HepG2 (cell line): ENCODE data around the gene STH. TPM values are rescaled to one million over a fixed set of nuclear protein-coding genes. Genes with fewer than 3 reads are reported as not detected.

ENCODE experiments used
- JDP2 ChIP-seq: sonication (generic); formaldehyde crosslinking; IDR thresholded peaks from 2 replicates; pipeline ENCODE4 v1.8.1; 2022; ENCODE audit warnings: missing genetic modification reagents, borderline replicate concordance
- MAF1 ChIP-seq: sonication (generic); formaldehyde crosslinking; IDR thresholded peaks from 2 replicates; pipeline ENCODE4 v1.5.0; 2020; ENCODE audit warnings: missing genetic modification reagents, borderline replicate concordance
- NKX3-1 ChIP-seq: sonication (generic); formaldehyde crosslinking; IDR thresholded peaks from 2 replicates; pipeline ENCODE4 v1.5.0; 2020; ENCODE audit warnings: missing genetic modification reagents
- ZBTB3 ChIP-seq: sonication (generic); formaldehyde crosslinking; IDR thresholded peaks from 2 replicates; pipeline ENCODE4 v1.4.0; 2020; ENCODE audit warnings: low read depth, mild to moderate bottlenecking, moderate library complexity, missing genetic modification reagents, borderline replicate concordance
- ZFP62 ChIP-seq: sonication (generic); formaldehyde crosslinking; IDR thresholded peaks from 2 replicates; pipeline ENCODE4 v1.4.0; 2020; ENCODE audit warnings: missing genetic modification reagents
- ZNF607 ChIP-seq: sonication (generic); formaldehyde crosslinking; IDR thresholded peaks from 2 replicates; pipeline ENCODE4 v1.5.1; 2020; ENCODE audit warnings: missing genetic modification reagents, mild to moderate bottlenecking, borderline replicate concordance
- polyA plus RNA-seq, 8 experiments: library from polyadenylated mRNA; depleted of rRNA in 3 of 8; stranded (reverse) in 7 of 8; unstranded in 1 of 8; fragments of >200 nt; fragmentation: Illumina TruSeq in 4 of 8; extraction: Trizol in 4 of 8; gene quantifications; 2 replicates each; pipeline versions ENCODE4 v1.2.1 to v1.2.3, GENCODE V29; 2011 to 2016; ENCODE audit warnings: low read depth in 4 of 8, missing spikeins in 1 of 8, mixed read lengths in 1 of 8; ENCODE audit not compliant: insufficient read depth in 1 of 8
- total RNA-seq, 5 experiments: library from RNA; depleted of rRNA; stranded (reverse); fragments of >200 nt; fragmentation: Illumina TruSeq; extraction: Trizol; gene quantifications; 2 replicates each; pipeline ENCODE4 v1.2.3, GENCODE V29; 2016; ENCODE audit warnings: low read depth in 1 of 5
- TF ChIP-seq, protein P1 (sequence below): sonication (generic); formaldehyde crosslinking; IDR thresholded peaks from 2 replicates; pipeline ENCODE4 v1.4.0; 2020; ENCODE audit warnings: low read depth, missing genetic modification reagents
- TF ChIP-seq, protein P2 (sequence below): fragments of 450-650 bp; IDR thresholded peaks from 2 replicates; pipeline ENCODE4 v1.6.1; 2017; ENCODE audit warnings: mild to moderate bottlenecking
- TF ChIP-seq, protein P3 (sequence below): sonication (generic); formaldehyde crosslinking; IDR thresholded peaks from 2 replicates; pipeline ENCODE4 v1.4.0; 2020; ENCODE audit warnings: missing genetic modification reagents, low read depth, mild to moderate bottlenecking, borderline replicate concordance
- TF ChIP-seq, protein P4 (sequence below): sonication (generic); formaldehyde crosslinking; IDR thresholded peaks from 2 replicates; pipeline ENCODE4 v1.4.0; 2020; ENCODE audit warnings: missing genetic modification reagents, borderline replicate concordance
- TF ChIP-seq, protein P5 (sequence below): sonication (generic); formaldehyde crosslinking; IDR thresholded peaks from 2 replicates; pipeline ENCODE4 v1.4.0; 2020; ENCODE audit warnings: missing genetic modification reagents

STH gene
- total and polyA plus RNA-seq, 2 of the 13 experiments (the other 11 are each of a cell fraction or from before 2014, with no cell fraction given), result not detected

DNA sequence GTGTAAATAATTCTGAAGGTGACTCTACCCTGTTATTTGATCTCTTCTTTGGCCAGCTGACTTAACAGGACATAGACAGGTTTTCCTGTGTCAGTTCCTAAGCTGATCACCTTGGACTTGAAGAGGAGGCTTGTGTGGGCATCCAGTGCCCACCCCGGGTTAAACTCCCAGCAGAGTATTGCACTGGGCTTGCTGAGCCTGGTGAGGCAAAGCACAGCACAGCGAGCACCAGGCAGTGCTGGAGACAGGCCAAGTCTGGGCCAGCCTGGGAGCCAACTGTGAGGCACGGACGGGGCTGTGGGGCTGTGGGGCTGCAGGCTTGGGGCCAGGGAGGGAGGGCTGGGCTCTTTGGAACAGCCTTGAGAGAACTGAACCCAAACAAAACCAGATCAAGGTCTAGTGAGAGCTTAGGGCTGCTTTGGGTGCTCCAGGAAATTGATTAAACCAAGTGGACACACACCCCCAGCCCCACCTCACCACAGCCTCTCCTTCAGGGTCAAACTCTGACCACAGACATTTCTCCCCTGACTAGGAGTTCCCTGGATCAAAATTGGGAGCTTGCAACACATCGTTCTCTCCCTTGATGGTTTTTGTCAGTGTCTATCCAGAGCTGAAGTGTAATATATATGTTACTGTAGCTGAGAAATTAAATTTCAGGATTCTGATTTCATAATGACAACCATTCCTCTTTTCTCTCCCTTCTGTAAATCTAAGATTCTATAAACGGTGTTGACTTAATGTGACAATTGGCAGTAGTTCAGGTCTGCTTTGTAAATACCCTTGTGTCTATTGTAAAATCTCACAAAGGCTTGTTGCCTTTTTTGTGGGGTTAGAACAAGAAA is 5.1 kb downstream of the STH start (continued):
- TF ChIP-seq ZBTB3 (CRISPR knock-in tag) (no peak), ZNF607 (CRISPR knock-in tag) (no peak), JDP2 (no peak), ZFP62 (CRISPR knock-in tag) (no peak), NKX3-1 (CRISPR knock-in tag) (0 out of 2 replicates have a peak, but pooled peaks have one; percentile 28), MAF1 (no peak)
- TF ChIP-seq, protein P1, sequence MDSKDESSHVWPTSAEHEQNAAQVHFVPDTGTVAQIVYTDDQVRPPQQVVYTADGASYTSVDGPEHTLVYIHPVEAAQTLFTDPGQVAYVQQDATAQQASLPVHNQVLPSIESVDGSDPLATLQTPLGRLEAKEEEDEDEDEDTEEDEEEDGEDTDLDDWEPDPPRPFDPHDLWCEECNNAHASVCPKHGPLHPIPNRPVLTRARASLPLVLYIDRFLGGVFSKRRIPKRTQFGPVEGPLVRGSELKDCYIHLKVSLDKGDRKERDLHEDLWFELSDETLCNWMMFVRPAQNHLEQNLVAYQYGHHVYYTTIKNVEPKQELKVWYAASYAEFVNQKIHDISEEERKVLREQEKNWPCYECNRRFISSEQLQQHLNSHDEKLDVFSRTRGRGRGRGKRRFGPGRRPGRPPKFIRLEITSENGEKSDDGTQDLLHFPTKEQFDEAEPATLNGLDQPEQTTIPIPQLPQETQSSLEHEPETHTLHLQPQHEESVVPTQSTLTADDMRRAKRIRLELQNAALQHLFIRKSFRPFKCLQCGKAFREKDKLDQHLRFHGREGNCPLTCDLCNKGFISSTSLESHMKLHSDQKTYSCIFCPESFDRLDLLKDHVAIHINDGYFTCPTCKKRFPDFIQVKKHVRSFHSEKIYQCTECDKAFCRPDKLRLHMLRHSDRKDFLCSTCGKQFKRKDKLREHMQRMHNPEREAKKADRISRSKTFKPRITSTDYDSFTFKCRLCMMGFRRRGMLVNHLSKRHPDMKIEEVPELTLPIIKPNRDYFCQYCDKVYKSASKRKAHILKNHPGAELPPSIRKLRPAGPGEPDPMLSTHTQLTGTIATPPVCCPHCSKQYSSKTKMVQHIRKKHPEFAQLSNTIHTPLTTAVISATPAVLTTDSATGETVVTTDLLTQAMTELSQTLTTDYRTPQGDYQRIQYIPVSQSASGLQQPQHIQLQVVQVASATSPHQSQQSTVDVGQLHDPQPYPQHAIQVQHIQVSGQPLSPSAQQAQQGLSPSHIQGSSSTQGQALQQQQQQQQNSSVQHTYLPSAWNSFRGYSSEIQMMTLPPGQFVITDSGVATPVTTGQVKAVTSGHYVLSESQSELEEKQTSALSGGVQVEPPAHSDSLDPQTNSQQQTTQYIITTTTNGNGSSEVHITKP, result peak; percentile 59; the same call in 1 of the 2 replicates
- TF ChIP-seq, protein P2, sequence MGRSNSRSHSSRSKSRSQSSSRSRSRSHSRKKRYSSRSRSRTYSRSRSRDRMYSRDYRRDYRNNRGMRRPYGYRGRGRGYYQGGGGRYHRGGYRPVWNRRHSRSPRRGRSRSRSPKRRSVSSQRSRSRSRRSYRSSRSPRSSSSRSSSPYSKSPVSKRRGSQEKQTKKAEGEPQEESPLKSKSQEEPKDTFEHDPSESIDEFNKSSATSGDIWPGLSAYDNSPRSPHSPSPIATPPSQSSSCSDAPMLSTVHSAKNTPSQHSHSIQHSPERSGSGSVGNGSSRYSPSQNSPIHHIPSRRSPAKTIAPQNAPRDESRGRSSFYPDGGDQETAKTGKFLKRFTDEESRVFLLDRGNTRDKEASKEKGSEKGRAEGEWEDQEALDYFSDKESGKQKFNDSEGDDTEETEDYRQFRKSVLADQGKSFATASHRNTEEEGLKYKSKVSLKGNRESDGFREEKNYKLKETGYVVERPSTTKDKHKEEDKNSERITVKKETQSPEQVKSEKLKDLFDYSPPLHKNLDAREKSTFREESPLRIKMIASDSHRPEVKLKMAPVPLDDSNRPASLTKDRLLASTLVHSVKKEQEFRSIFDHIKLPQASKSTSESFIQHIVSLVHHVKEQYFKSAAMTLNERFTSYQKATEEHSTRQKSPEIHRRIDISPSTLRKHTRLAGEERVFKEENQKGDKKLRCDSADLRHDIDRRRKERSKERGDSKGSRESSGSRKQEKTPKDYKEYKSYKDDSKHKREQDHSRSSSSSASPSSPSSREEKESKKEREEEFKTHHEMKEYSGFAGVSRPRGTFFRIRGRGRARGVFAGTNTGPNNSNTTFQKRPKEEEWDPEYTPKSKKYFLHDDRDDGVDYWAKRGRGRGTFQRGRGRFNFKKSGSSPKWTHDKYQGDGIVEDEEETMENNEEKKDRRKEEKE, result no peak
- TF ChIP-seq, protein P3, sequence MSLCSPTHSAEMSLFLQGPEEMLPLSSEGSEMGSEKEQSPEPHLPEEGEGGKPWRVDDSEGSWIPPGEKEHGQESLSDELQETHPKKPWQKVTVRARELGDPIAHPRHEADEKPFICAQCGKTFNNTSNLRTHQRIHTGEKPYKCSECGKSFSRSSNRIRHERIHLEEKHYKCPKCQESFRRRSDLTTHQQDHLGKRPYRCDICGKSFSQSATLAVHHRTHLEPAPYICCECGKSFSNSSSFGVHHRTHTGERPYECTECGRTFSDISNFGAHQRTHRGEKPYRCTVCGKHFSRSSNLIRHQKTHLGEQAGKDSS, result peak; percentile 72; the same call in 1 of the 2 replicates
- TF ChIP-seq, protein P4, sequence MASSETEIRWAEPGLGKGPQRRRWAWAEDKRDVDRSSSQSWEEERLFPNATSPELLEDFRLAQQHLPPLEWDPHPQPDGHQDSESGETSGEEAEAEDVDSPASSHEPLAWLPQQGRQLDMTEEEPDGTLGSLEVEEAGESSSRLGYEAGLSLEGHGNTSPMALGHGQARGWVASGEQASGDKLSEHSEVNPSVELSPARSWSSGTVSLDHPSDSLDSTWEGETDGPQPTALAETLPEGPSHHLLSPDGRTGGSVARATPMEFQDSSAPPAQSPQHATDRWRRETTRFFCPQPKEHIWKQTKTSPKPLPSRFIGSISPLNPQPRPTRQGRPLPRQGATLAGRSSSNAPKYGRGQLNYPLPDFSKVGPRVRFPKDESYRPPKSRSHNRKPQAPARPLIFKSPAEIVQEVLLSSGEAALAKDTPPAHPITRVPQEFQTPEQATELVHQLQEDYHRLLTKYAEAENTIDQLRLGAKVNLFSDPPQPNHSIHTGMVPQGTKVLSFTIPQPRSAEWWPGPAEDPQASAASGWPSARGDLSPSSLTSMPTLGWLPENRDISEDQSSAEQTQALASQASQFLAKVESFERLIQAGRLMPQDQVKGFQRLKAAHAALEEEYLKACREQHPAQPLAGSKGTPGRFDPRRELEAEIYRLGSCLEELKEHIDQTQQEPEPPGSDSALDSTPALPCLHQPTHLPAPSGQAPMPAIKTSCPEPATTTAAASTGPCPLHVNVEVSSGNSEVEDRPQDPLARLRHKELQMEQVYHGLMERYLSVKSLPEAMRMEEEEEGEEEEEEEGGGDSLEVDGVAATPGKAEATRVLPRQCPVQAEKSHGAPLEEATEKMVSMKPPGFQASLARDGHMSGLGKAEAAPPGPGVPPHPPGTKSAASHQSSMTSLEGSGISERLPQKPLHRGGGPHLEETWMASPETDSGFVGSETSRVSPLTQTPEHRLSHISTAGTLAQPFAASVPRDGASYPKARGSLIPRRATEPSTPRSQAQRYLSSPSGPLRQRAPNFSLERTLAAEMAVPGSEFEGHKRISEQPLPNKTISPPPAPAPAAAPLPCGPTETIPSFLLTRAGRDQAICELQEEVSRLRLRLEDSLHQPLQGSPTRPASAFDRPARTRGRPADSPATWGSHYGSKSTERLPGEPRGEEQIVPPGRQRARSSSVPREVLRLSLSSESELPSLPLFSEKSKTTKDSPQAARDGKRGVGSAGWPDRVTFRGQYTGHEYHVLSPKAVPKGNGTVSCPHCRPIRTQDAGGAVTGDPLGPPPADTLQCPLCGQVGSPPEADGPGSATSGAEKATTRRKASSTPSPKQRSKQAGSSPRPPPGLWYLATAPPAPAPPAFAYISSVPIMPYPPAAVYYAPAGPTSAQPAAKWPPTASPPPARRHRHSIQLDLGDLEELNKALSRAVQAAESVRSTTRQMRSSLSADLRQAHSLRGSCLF, result no peak
- TF ChIP-seq, protein P5, sequence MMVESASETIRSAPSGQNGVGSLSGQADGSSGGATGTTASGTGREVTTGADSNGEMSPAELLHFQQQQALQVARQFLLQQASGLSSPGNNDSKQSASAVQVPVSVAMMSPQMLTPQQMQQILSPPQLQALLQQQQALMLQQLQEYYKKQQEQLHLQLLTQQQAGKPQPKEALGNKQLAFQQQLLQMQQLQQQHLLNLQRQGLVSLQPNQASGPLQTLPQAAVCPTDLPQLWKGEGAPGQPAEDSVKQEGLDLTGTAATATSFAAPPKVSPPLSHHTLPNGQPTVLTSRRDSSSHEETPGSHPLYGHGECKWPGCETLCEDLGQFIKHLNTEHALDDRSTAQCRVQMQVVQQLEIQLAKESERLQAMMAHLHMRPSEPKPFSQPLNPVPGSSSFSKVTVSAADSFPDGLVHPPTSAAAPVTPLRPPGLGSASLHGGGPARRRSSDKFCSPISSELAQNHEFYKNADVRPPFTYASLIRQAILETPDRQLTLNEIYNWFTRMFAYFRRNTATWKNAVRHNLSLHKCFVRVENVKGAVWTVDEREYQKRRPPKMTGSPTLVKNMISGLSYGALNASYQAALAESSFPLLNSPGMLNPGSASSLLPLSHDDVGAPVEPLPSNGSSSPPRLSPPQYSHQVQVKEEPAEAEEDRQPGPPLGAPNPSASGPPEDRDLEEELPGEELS (CRISPR knock-in tag), result peak; percentile 72
